Medulla oblongata (tissue), 1 donor: Measurements from ENCODE around the gene TAF1L.
"Not testable (repeated sequence)": the region's sequence is repeated elsewhere in the genome, so short reads cannot be mapped to it uniquely, and the experiment has no call there.

Experiments
- DNase-seq: peaks from one replicate; pipeline ENCODE4 v3.0.0-alpha.2; 2015; ENCODE audit errors: extremely low spot score

The TAF1L gene

GRCh38 chr9:32635362-32635761 lies at the start of gene TAF1L:
TSS of gene TAF1L (minus strand) at chr9:32635669. CDS start at chr9:32635579, 90 bp downstream.
- no peak for DNase-seq

GRCh38 chr9:32681751-32682150 lies 46.3 kb upstream of the TAF1L start:
- DNase-seq, result no peak

- DNase-seq, result no peak
Measured at GRCh38 chr9:32677931-32678330, 42.5 kb upstream of the TAF1L start.

DNA sequence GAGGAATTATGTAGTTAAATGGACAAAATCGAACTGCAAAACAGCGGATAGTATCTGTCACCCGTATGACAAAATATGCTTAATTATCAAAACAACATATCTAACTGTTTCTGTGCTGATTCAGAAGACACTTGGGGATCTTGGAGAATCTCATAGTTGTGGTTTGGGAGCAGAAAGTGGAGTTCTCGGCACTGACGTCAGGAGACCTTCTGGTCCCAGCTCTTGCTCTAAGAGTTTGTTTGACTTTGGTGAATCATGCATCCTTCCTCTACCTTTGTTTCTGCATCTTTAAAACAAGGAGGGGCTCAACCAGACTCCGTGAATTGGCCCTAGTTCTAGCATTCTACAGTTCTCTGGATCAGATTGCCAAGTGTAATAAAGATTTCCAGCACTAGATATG lies 37.0 kb upstream of the TAF1L start:
- no peak for DNase-seq

- DNase-seq, result no peak
Measured at GRCh38 chr9:32671333-32671732, 35.9 kb upstream of the TAF1L start.

DNA sequence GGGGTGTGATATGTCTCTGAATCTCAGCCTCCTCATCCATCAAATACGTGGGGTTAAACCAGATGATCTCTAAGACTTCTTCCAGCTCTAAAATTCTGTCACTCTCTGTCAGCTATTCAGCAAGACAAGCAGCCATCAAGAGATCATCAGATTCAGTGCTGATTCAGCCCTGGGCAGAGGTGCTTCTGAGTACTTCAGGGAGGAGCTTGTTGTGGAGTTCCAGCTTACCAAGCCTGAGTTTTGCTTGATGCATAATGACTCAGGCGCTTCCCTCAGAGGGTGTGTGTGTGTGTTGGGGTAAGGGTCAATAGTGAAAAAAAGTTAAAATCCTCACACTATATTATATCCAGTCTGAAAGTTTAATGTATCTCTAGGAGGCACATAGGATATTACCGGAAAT lies 29.6 kb upstream of the TAF1L start:
- DNase-seq, result no peak

DNA sequence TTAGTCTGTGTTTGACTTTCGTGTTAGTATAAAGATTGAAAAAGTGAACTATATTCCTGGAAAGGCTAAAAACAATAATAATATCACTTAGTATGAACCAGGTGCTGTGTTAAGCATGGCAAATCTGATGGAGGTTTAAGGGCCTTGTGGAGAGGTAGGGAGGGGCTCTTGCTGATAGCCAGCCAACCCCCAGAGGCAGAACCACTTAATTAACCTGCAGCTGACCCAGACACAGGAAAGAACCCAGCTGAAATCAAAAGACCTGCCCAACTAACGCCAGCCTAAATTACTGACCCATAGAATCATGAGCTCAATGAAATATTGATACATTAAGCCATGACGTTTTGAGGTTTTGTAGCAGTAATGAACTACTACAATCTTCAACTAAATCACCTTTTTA lies 28.3 kb upstream of the TAF1L start:
- no peak for DNase-seq

DNA sequence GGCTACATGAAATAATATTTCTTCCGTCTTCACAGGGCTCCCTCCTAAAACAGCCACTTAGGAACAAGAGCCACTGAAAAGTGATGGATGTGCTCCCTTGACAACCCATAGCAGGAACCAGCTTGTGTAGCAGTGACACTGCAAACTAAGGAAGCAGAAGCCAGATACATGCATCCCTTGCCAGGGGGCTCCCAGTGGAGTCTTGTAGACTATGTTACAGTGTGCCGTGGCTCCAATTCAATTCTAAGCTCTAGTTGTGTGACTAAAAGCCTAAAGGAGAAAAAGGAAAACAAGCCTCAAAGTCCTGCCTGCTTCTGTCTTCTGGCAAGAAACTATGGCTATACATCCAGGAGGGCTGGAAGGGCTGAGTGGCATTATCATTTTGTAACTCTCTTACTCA lies 12.2 kb upstream of the TAF1L start:
- DNase-seq, result no peak

DNA sequence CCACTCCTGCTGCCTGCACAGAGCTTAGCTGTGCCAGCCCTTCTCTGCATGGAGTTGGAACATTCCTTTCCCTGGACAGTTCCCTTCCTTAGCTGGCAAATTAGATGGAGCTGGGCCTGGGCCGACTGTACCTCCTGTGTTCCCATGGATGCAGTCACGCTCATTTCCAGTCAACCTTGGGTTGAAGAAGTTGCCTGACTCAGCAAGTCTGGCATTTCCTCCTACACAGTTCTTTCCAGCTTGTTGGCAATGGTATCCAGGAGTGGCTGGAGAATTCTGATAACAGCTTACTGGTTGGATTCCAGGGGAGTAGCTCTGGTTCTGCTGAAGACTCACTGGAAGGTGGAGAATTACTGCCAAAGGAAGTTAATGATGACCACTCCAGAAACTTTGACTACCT lies 9.2 kb upstream of the TAF1L start:
- DNase-seq, result no peak

DNA sequence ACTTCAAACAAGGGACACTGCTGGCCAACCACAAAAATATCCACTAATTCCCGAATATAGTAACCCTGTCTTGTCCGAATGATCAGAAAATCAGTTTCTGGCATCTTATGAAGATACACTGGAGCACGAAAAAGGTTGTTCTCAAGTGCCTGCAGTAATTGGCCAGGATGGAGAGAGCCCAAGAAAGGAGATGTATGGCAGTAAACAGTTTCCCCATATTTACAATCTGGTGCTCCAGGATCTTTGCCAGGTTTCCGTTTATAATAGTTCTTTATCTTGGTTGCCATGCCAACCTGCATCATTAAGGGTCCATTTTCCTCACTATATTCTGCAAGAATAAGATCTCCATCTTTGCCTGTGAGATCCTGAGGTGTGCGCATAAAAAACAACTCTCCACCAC lies 2.3 kb downstream of the TAF1L start:
- not testable (repeated sequence) for DNase-seq

- DNase-seq, result no peak
Measured at GRCh38 chr9:32631991-32632390, 3.5 kb downstream of the TAF1L start.

- no peak for DNase-seq
Measured at GRCh38 chr9:32627394-32627954, 8.0 kb downstream of the TAF1L start.

DNA sequence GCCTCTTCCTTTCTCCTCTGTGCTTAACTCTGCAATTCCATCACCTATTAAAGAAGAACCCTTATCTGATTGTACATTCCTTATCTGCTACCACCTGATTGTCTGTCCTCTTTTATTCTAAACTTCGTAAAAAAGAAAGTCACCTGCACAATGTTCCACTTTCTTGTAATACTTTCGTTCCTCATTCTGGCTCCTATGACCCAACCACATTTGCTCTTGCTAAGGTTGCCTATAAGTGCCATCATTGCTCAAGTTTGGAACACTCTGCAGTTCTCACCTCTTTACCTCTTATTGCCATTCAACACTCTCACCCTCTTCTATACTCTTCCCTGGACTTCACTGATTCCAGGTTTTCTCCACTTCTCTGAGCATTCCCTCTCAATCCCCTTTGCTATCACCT lies 10.1 kb downstream of the TAF1L start:
- DNase-seq, result no peak

DNA sequence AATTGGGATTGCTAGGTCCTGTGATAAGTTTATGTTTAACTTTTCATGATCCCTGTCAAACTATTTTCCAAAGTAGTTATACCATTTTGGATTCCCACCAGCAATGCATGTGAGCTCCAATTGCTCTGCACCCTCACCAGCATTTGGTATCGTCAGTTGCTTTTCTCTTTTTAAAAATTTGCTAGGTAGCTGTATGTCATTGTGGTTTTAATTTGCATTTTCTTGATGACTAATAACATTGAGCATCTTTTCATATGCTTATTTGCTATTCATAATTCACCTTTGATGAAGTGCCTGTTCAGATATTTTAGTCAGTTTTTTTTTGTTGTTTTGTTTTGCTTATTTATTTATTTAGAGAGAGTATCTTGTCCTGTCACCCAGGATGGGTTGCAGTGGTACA lies 12.5 kb downstream of the TAF1L start:
- DNase-seq, result no peak

- no peak for DNase-seq
Measured at GRCh38 chr9:32618261-32618660, 17.2 kb downstream of the TAF1L start.

GRCh38 chr9:32606811-32607210 lies 28.7 kb downstream of the TAF1L start:
- no peak for DNase-seq

GRCh38 chr9:32603914-32604852 lies 31.3 kb downstream of the TAF1L start:
- no peak for DNase-seq

GRCh38 chr9:32599021-32599420 lies 36.4 kb downstream of the TAF1L start:
- not testable (repeated sequence) for DNase-seq

GRCh38 chr9:32596936-32597335 lies 38.5 kb downstream of the TAF1L start:
- DNase-seq, result no peak

GRCh38 chr9:32596096-32596865 lies 39.2 kb downstream of the TAF1L start:
- DNase-seq, result no peak

- no peak for DNase-seq
Measured at GRCh38 chr9:32590898-32591297, 44.6 kb downstream of the TAF1L start.

DNA sequence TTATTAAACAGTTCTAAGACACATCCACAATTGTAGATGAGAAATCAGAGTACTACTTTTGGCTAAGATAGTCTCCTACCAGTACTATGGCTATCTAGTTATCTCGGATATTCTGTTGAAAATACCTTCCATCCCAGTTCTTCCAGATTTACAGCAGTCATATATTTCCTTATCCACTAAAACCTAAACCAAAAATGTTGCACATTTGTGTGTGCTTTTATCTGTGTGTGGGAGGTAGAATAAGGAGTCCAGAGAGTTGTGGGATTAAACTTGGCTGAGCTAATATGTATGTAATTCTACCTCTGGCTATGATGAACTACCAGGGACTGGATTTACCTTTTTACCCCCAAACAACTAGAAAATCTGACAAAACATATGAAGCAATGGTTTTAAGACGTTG lies 45.0 kb downstream of the TAF1L start:
- no peak for DNase-seq
